Fibroblast of lung (primary cell): ENCODE measurements around the gene PLA2G12B. TPM values are rescaled to one million over a fixed set of nuclear protein-coding genes. Genes with fewer than 3 reads are reported as not detected.

ENCODE experiments used
- DNase-seq, 2 donors: peaks; one replicate each; pipeline versions ENCODE4 v3.0.0 to v3.0.0-alpha.2; 2010; ENCODE audit warnings: low read depth in 2 of 2
- H2AFZ ChIP-seq: 2 replicates; pipeline ENCODE4 v1.5.1; 2012; ENCODE audit warnings: low read length, control low read depth, inconsistent platforms
- H3K27ac ChIP-seq: 2 replicates; pipeline ENCODE4 v1.5.1; 2011; ENCODE audit warnings: low read length, control low read depth; ENCODE audit not compliant: insufficient read depth
- H3K27me3 ChIP-seq: 2 replicates; pipeline ENCODE4 v1.5.1; 2011; ENCODE audit warnings: mild to moderate bottlenecking, low read length; ENCODE audit not compliant: control insufficient read depth, insufficient read depth
- H3K36me3 ChIP-seq: 2 replicates; pipeline ENCODE4 v1.5.1; 2011; ENCODE audit warnings: low read length; ENCODE audit not compliant: control insufficient read depth, insufficient read depth
- H3K4me1 ChIP-seq: 2 replicates; pipeline ENCODE4 v1.5.1; 2011; ENCODE audit warnings: low read length; ENCODE audit not compliant: control insufficient read depth, insufficient read depth; ENCODE audit errors: extremely low read depth
- H3K4me2 ChIP-seq: 2 replicates; pipeline ENCODE4 v1.5.1; 2011; ENCODE audit warnings: low read length, control low read depth; ENCODE audit not compliant: insufficient read depth; ENCODE audit errors: extremely low read depth
- H3K4me3 ChIP-seq, 4 experiments: fragments of 200-600 bp in 1 of 4; sonication (generic) in 1 of 4; replicated peaks in 1 of 4; 2 replicates each; pipeline ENCODE4 v1.5.1; 2011 to 2016; ENCODE audit warnings: low read length in 4 of 4, low read depth in 3 of 4, mild to moderate bottlenecking in 3 of 4, control low read depth in 2 of 4, inconsistent platforms in 1 of 4, mixed read lengths in 1 of 4; ENCODE audit not compliant: insufficient read depth in 1 of 4; ENCODE audit errors: control extremely low read depth in 1 of 4
- H3K79me2 ChIP-seq: 2 replicates; pipeline ENCODE4 v1.5.1; 2012; ENCODE audit warnings: mild to moderate bottlenecking, low read length, inconsistent platforms; ENCODE audit not compliant: control insufficient read depth, insufficient read depth
- H3K9ac ChIP-seq: 2 replicates; pipeline ENCODE4 v1.5.1; 2011; ENCODE audit warnings: mild to moderate bottlenecking, low read length, control low read depth; ENCODE audit not compliant: insufficient read depth
- H3K9me3 ChIP-seq: 2 replicates; pipeline ENCODE4 v1.5.1; 2012; ENCODE audit warnings: low read depth, low read length; ENCODE audit not compliant: control insufficient read depth, insufficient read depth
- H4K20me1 ChIP-seq: 2 replicates; pipeline ENCODE4 v1.5.1; 2011; ENCODE audit warnings: low read length; ENCODE audit not compliant: control insufficient read depth, insufficient read depth; ENCODE audit errors: extremely low read depth
- EZH2 ChIP-seq: IDR thresholded peaks from 2 replicates; pipeline ENCODE4 v1.5.1; 2012; ENCODE audit warnings: low read length, control low read depth, mild to moderate bottlenecking; ENCODE audit errors: missing control alignments
- polyA plus RNA-seq, 2 donors: library from polyadenylated mRNA; depleted of rRNA in 1 of 2; stranded (reverse) in 1 of 2; unstranded in 1 of 2; fragments of >200 nt; gene quantifications; 2 replicates each; pipeline ENCODE4 v1.2.1, GENCODE V29; 2011 to 2012; ENCODE audit warnings: missing spikeins in 1 of 2
- total RNA-seq: library from RNA; depleted of rRNA; stranded (reverse); fragments of >200 nt; gene quantifications from 2 replicates; pipeline ENCODE4 v1.2.1, GENCODE V29; 2014
- TF ChIP-seq, protein P1 (sequence below), 2 donors: IDR thresholded peaks in 1 of 2; conservative IDR thresholded peaks in 1 of 2; 1 replicate in 1 of 2; 2 replicates in 1 of 2; pipeline ENCODE4 v1.5.1; 2011 to 2012; ENCODE audit warnings: low read length in 2 of 2, control low read depth in 1 of 2, inconsistent platforms in 1 of 2, low read depth in 1 of 2, mild to moderate bottlenecking in 1 of 2

PLA2G12B gene
- total and polyA plus RNA-seq, 2 donors (not counting 1 experiment from before 2014, with no cell fraction given): not detected

GRCh38 chr10:72893136-72893798 is 61.3 kb downstream of the PLA2G12B start, which contains the start of gene OIT3:
TSS of gene OIT3 (plus strand) at chr10:72893739. CDS start at chr10:72893799, 60 bp downstream.
- Histone ChIP-seq H4K20me1 (no peaks in the 10 kb centered on the region), H3K4me1 (no peaks in the 10 kb centered on the region), H3K9ac (no peak within 1 kb of the TSS), H3K4me2 (no peak within 1 kb of the TSS), H3K79me2 (no peaks in the 10 kb centered on the region), H2AFZ (no peak within 1 kb of the TSS), H3K4me3 (no peak within 1 kb of the TSS), H3K27me3 (no peaks in the 10 kb centered on the region), H3K36me3 (no peaks in the 10 kb centered on the region), H3K9me3 (no peaks in the 10 kb centered on the region), H3K27ac (no peak within 1 kb of the TSS)
- no peak for DNase-seq
- TF ChIP-seq, protein P1, sequence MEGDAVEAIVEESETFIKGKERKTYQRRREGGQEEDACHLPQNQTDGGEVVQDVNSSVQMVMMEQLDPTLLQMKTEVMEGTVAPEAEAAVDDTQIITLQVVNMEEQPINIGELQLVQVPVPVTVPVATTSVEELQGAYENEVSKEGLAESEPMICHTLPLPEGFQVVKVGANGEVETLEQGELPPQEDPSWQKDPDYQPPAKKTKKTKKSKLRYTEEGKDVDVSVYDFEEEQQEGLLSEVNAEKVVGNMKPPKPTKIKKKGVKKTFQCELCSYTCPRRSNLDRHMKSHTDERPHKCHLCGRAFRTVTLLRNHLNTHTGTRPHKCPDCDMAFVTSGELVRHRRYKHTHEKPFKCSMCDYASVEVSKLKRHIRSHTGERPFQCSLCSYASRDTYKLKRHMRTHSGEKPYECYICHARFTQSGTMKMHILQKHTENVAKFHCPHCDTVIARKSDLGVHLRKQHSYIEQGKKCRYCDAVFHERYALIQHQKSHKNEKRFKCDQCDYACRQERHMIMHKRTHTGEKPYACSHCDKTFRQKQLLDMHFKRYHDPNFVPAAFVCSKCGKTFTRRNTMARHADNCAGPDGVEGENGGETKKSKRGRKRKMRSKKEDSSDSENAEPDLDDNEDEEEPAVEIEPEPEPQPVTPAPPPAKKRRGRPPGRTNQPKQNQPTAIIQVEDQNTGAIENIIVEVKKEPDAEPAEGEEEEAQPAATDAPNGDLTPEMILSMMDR (conservative IDR thresholded peaks at IDR 0.05 in 1 of 2, IDR thresholded peaks at IDR 0.05 in 1 of 2; ENCODE audit: low read depth in 1 of 2, low read length in 2 of 2): no peak
- TF ChIP-seq EZH2: no peak

GRCh38 chr10:72890086-72890485 is 64.5 kb downstream of the PLA2G12B start:
- no peaks in the 10 kb centered on the region for H3K9me3 ChIP-seq
- H3K36me3 ChIP-seq: no peaks in the 10 kb centered on the region
- no peak overlapping the region for H3K27ac ChIP-seq
- no peaks in the 10 kb centered on the region for H3K4me1 ChIP-seq
- TF ChIP-seq EZH2: no peak
- TF ChIP-seq, protein P1 (conservative IDR thresholded peaks at IDR 0.05 in 1 of 2, IDR thresholded peaks at IDR 0.05 in 1 of 2; ENCODE audit: low read depth in 1 of 2, low read length in 2 of 2): no peak
- no peak overlapping the region for H3K9ac ChIP-seq
- H3K4me2 ChIP-seq: no peak overlapping the region
- H3K4me3 ChIP-seq: no peak overlapping the region
- no peaks in the 10 kb centered on the region for H3K27me3 ChIP-seq
- DNase-seq: no peak
- no peaks in the 10 kb centered on the region for H3K79me2 ChIP-seq
- H2AFZ ChIP-seq: no peak overlapping the region
- no peaks in the 10 kb centered on the region for H4K20me1 ChIP-seq

GRCh38 chr10:72889391-72889831 is 65.2 kb downstream of the PLA2G12B start:
- H3K27ac ChIP-seq: no peak overlapping the region
- no peak overlapping the region for H3K9ac ChIP-seq
- no peaks in the 10 kb centered on the region for H3K9me3 ChIP-seq
- H3K36me3 ChIP-seq: no peaks in the 10 kb centered on the region
- no peak for TF ChIP-seq EZH2
- TF ChIP-seq, protein P1 (conservative IDR thresholded peaks at IDR 0.05 in 1 of 2, IDR thresholded peaks at IDR 0.05 in 1 of 2; ENCODE audit: low read depth in 1 of 2, low read length in 2 of 2): no peak
- no peak overlapping the region for H3K4me2 ChIP-seq
- H3K4me3 ChIP-seq: no peak overlapping the region
- no peaks in the 10 kb centered on the region for H3K27me3 ChIP-seq
- H2AFZ ChIP-seq: no peak overlapping the region
- H3K4me1 ChIP-seq: no peaks in the 10 kb centered on the region
- H3K79me2 ChIP-seq: no peaks in the 10 kb centered on the region
- peak; percentile 28 to 31 for DNase-seq
- H4K20me1 ChIP-seq: no peaks in the 10 kb centered on the region
